ENCODE data around the gene SERPING1. TPM values are rescaled to one million over a fixed set of nuclear protein-coding genes. Genes with fewer than 3 reads are reported as not detected.

Gene SERPING1
- total and polyA plus RNA-seq, 2 of the 13 experiments (the other 11 are each of a cell fraction or from before 2014, with no cell fraction given) = 2.0 to 10.4 TPM

DNA sequence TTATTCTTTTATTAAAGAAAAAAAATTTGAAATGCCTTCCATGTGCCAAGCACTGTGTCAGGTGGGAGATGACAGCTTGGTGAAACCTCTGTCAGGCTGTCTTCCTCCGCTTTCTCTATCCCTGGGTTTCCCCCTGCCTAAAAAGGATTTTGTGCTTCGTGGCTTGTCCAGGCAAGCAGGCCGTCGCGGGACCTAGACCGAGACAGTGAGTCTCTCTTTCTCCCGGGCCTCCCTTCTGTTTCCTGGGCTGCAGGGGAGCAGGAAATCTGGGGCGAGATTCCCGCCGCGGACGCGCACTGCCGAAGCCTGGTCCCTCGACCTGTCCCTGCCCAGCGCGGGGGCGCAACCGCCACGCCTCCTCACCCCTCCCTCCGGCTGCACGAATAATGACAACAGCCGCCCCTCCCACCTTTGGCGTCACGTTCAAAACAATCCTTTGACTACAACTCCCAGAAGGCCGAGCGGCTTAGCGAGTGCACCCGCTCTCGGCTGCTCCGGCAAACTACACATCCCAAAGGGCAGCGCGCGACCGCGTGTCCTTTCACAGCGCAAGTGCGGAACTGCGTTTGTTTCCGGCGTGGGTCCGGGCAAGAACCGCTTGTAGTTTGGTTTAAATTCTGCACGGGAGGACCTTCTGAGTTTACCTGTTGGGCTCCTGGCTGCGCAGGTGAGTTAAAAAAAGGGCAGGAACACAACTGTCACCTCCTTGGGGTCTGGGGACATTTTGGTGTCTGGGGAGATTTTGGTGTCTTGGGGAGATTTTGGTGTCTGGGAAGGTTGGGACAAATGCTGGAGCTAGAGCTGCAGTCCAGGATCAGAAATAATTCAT, 59.9 kb downstream of the SERPING1 start, which contains the start of gene CLP1 (continued):
- TF ChIP-seq, protein P1, sequence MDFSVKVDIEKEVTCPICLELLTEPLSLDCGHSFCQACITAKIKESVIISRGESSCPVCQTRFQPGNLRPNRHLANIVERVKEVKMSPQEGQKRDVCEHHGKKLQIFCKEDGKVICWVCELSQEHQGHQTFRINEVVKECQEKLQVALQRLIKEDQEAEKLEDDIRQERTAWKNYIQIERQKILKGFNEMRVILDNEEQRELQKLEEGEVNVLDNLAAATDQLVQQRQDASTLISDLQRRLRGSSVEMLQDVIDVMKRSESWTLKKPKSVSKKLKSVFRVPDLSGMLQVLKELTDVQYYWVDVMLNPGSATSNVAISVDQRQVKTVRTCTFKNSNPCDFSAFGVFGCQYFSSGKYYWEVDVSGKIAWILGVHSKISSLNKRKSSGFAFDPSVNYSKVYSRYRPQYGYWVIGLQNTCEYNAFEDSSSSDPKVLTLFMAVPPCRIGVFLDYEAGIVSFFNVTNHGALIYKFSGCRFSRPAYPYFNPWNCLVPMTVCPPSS (IDR thresholded peaks at IDR 0.05) = no peak
- TF ChIP-seq HOXA9 (CRISPR knock-in tag; IDR thresholded peaks at IDR 0.05; ENCODE audit: borderline replicate concordance) (no peak; the same call in 1 of the 2 replicates), MXI1 (IDR thresholded peaks at IDR 0.05; ENCODE audit: borderline replicate concordance, low read depth, low read length) (peak; percentile 95; the same call in 1 of the 3 replicates), ZBTB42 (CRISPR knock-in tag; IDR thresholded peaks at IDR 0.05) (no peak), POLR2AphosphoS2 (IDR thresholded peaks at IDR 0.05; ENCODE audit: low read depth, low read length) (no peak), NR2F1 (CRISPR knock-in tag; IDR thresholded peaks at IDR 0.05) (no peak), FOXP1 (IDR thresholded peaks at IDR 0.05) (peak; percentile 47; the same call in 1 of the 2 replicates), FOXP1 (CRISPR knock-in tag; IDR thresholded peaks at IDR 0.05) (peak; percentile 54), PHB2 (IDR thresholded peaks at IDR 0.05; ENCODE audit: partially characterized antibody) (no peak), ZNF749 (CRISPR knock-in tag; IDR thresholded peaks at IDR 0.05; ENCODE audit: borderline replicate concordance) (no peak), TBX2 (CRISPR knock-in tag; IDR thresholded peaks at IDR 0.05; ENCODE audit: borderline replicate concordance) (peak; percentile 85), MTF1 (CRISPR knock-in tag; IDR thresholded peaks at IDR 0.05) (peak; percentile 90; the same call in 1 of the 2 replicates), CREM (IDR thresholded peaks at IDR 0.05) (peak; percentile 99), CREM (CRISPR knock-in tag; IDR thresholded peaks at IDR 0.05) (0 out of 2 replicates have a peak, but pooled peaks have one; percentile 7), ZFX (CRISPR knock-in tag; IDR thresholded peaks at IDR 0.05; ENCODE audit: low read depth) (peak; percentile 77; the same call in 1 of the 2 replicates), ATM (IDR thresholded peaks at IDR 0.05; ENCODE audit: borderline replicate concordance) (no peak), NFATC3 (CRISPR knock-in tag; IDR thresholded peaks at IDR 0.05) (no peak; the same call in 1 of the 2 replicates), ZNF781 (CRISPR knock-in tag; IDR thresholded peaks at IDR 0.05; ENCODE audit: borderline replicate concordance, not compliant biosample characterization) (peak; percentile 50), ZSCAN22 (CRISPR knock-in tag; IDR thresholded peaks at IDR 0.05) (no peak), ISX (CRISPR knock-in tag; conservative IDR thresholded peaks at IDR 0.05) (no peak), KLF15 (CRISPR knock-in tag; IDR thresholded peaks at IDR 0.05; ENCODE audit: borderline replicate concordance) (peak; percentile 57; the same call in 1 of the 2 replicates), JUNB (CRISPR knock-in tag; IDR thresholded peaks at IDR 0.05; ENCODE audit: borderline replicate concordance) (no peak), HNF4A (CRISPR knock-in tag; IDR thresholded peaks at IDR 0.05) (no peak; the same call in 1 of the 2 replicates), AGO1 (IDR thresholded peaks at IDR 0.05; ENCODE audit: low read depth, low read length, poor library complexity, severe bottlenecking) (no peak), STAT5B (CRISPR knock-in tag; IDR thresholded peaks at IDR 0.05) (no peak)
- TF ChIP-seq, protein P2, sequence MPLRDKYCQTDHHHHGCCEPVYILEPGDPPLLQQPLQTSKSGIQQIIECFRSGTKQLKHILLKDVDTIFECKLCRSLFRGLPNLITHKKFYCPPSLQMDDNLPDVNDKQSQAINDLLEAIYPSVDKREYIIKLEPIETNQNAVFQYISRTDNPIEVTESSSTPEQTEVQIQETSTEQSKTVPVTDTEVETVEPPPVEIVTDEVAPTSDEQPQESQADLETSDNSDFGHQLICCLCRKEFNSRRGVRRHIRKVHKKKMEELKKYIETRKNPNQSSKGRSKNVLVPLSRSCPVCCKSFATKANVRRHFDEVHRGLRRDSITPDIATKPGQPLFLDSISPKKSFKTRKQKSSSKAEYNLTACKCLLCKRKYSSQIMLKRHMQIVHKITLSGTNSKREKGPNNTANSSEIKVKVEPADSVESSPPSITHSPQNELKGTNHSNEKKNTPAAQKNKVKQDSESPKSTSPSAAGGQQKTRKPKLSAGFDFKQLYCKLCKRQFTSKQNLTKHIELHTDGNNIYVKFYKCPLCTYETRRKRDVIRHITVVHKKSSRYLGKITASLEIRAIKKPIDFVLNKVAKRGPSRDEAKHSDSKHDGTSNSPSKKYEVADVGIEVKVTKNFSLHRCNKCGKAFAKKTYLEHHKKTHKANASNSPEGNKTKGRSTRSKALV (CRISPR knock-in tag; IDR thresholded peaks at IDR 0.05) = peak; percentile 93
- TF ChIP-seq, protein P3, sequence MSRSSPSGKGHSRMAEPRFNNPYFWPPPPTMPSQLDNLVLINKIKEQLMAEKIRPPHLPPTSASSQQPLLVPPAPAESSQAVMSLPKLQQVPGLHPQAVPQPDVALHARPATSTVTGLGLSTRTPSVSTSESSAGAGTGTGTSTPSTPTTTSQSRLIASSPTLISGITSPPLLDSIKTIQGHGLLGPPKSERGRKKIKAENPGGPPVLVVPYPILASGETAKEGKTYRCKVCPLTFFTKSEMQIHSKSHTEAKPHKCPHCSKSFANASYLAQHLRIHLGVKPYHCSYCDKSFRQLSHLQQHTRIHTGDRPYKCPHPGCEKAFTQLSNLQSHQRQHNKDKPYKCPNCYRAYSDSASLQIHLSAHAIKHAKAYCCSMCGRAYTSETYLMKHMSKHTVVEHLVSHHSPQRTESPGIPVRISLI (CRISPR knock-in tag; IDR thresholded peaks at IDR 0.05; ENCODE audit: borderline replicate concordance) = peak; percentile 20; the same call in 1 of the 2 replicates
